Measurements from ENCODE around the gene ZNF827.

The ZNF827 gene

DNA sequence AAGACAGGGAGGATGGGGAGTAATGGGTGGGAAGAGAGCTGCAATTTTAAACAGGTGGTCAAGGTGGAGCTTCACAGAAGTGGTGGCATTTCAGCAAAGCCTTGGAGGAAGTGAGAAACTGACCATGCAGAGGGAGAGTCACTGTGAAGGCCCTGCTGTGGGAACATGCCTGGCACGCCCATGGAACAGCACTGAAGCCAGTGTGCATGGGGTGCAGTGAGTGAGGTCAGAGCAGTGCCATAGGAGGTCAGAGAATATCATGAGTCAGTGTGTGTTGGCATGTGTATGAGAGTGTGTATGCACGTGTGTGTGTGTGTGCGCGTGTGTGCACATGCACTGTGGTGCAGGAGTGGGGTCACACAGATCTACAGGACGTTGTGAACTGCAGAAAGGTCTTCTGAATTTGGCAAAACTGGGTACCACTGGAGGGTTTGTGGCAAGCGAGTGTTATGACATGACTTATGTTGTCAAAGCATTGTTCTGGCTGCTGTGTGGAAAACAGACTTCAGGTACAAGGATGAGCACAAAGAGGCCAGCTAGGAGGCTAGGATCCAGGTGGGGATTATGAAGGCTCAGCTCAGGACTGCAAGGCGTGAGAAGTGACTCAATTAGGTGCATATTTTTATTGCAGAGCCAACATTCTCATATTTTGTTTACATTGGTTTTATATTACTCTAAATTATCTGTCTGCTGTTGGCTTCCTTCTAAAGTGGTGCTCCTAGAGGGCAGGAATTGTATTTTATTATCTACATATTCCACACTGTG lies 34.0 kb downstream of the ZNF827 start:
- no peak overlapping the region for H3K27ac ChIP-seq
- peaks cover 25% of the 10 kb centered on the region for H3K36me3 ChIP-seq
- no peaks in the 10 kb centered on the region for H3K27me3 ChIP-seq (ENCODE audit: insufficient read depth, low read depth, severe bottlenecking)
- no peaks in the 10 kb centered on the region for H3K9me3 ChIP-seq (ENCODE audit: severe bottlenecking)
- TF ChIP-seq, protein P1, sequence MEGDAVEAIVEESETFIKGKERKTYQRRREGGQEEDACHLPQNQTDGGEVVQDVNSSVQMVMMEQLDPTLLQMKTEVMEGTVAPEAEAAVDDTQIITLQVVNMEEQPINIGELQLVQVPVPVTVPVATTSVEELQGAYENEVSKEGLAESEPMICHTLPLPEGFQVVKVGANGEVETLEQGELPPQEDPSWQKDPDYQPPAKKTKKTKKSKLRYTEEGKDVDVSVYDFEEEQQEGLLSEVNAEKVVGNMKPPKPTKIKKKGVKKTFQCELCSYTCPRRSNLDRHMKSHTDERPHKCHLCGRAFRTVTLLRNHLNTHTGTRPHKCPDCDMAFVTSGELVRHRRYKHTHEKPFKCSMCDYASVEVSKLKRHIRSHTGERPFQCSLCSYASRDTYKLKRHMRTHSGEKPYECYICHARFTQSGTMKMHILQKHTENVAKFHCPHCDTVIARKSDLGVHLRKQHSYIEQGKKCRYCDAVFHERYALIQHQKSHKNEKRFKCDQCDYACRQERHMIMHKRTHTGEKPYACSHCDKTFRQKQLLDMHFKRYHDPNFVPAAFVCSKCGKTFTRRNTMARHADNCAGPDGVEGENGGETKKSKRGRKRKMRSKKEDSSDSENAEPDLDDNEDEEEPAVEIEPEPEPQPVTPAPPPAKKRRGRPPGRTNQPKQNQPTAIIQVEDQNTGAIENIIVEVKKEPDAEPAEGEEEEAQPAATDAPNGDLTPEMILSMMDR (IDR thresholded peaks at IDR 0.05; ENCODE audit: low read depth, low read length), result no peak
- DNase-seq, result no peak
- H3K4me3 ChIP-seq (ENCODE audit: low read depth, low read length), result no peak overlapping the region

DNA sequence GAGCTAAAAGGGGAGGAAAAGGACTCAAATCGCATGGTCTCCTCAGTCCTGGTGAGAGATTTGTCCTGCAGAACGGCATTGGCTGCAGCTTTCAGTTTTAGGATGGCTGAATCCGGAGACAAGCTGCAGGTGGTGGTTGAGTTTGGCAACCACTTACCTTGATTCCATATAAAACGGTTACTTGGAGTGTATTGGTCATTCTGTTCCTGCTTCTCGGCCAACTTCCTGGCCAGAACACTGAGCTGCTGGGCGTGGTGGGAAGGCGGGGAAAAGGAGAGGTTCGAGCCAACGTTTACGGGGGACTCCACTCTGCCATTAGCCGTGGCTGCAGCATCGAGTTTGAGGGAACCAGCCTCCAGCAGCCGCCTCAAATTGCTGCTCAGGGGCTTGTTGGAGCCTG lies 36.1 kb downstream of the ZNF827 start:
- no peaks in the 10 kb centered on the region for H3K27me3 ChIP-seq (ENCODE audit: insufficient read depth, low read depth, severe bottlenecking)
- H3K9me3 ChIP-seq (ENCODE audit: severe bottlenecking), result no peaks in the 10 kb centered on the region
- H3K36me3 ChIP-seq, result peaks cover 25% of the 10 kb centered on the region
- no peak overlapping the region for H3K4me3 ChIP-seq (ENCODE audit: low read depth, low read length)
- TF ChIP-seq, protein P1 (IDR thresholded peaks at IDR 0.05; ENCODE audit: low read depth, low read length), result no peak
- H3K27ac ChIP-seq, result no peak overlapping the region
- no peak for DNase-seq

DNA sequence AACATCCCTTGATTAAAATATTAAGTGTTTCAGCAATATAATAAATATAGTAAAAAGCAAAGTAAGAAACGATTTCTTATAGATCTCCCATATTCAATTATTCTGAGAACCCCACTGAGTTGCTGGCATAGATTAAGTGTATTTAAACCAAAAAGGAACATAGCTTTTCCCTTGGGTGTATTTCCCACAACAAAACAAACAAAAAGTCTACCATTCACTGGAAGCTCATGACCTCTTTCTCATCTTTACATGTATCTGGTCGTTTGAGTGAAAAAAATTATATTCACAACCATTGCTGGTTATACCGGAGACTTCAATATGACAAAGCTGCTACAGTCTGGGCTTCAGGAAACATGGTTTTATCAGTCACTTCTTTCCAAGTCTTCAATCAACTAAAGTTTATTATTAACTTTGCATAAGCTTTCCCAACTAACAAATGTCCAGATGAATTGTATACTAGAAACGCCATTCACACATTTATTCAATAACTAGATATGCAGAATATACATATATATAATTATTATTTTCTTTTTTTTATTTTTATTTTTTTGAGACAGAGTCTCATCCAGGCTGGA lies 38.6 kb downstream of the ZNF827 start:
- Histone ChIP-seq H3K27ac (no peak overlapping the region), H3K36me3 (peaks cover 25% of the 10 kb centered on the region), H3K9me3 (ENCODE audit: severe bottlenecking) (no peaks in the 10 kb centered on the region), H3K27me3 (ENCODE audit: insufficient read depth, low read depth, severe bottlenecking) (no peaks in the 10 kb centered on the region), H3K4me3 (ENCODE audit: low read depth, low read length) (no peak overlapping the region)
- no peak for DNase-seq
- TF ChIP-seq, protein P1 (IDR thresholded peaks at IDR 0.05; ENCODE audit: low read depth, low read length), result no peak

DNA sequence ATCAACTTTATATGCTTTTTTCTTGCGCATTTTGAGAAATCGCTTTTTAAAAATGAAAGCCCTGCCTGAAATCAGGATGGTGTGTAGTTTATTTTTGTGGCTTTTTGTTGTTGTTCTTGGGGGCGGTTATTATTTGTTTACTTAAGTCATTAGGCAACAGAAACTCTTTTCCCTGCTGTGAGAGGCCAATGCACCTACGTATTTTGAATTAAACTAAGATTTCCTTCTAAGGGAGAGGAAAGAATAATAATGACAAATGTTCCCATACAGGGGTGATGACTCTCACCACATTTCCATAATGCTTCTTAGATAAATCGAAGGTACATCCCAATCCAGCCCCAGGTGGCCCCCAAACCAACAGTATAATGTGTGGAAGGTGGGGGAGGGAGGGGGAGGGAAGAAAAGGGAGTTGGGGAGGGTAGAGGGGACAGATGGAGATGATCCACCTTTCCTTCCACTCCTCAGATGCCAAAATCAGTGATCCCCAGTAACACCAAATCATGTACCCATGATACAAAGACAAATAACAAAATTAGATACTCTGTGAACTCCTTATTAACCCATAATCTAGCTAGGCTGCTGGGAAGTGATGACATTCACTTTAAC lies 39.6 kb downstream of the ZNF827 start:
- Histone ChIP-seq H3K9me3 (ENCODE audit: severe bottlenecking) (no peaks in the 10 kb centered on the region), H3K36me3 (peaks cover 25% of the 10 kb centered on the region)
- TF ChIP-seq, protein P1 (IDR thresholded peaks at IDR 0.05; ENCODE audit: low read depth, low read length), result no peak

DNA sequence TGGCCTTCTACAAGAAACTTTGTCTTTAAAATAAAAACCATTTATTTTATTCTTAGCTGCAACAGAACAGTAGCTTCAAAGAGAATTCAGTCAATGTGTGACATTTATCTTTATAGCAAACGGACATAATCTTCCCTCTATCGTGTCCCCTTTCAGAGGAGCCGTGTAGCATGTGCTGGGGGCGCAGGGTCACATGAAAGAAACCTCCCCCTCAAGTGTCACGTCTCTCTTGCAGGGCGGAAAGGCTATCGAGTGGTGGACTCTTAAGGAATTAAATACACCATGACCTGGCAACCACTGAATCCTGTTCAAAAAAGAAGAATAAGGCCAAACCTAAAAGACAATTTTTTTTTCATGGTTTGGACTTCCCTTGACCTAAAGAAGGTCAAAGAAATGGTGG lies 40.2 kb downstream of the ZNF827 start:
- Histone ChIP-seq H3K4me3 (ENCODE audit: low read depth, low read length) (no peak overlapping the region), H3K36me3 (peaks cover 25% of the 10 kb centered on the region), H3K9me3 (ENCODE audit: severe bottlenecking) (no peaks in the 10 kb centered on the region), H3K27me3 (ENCODE audit: insufficient read depth, low read depth, severe bottlenecking) (no peaks in the 10 kb centered on the region), H3K27ac (no peak overlapping the region)
- TF ChIP-seq, protein P1 (IDR thresholded peaks at IDR 0.05; ENCODE audit: low read depth, low read length), result no peak
- no peak for DNase-seq

More for the DNA sequence above, 39.6 kb downstream of the ZNF827 start:
- Histone ChIP-seq H3K27ac (no peak overlapping the region), H3K27me3 (ENCODE audit: insufficient read depth, low read depth, severe bottlenecking) (no peaks in the 10 kb centered on the region), H3K4me3 (ENCODE audit: low read depth, low read length) (no peak overlapping the region)
- no peak for DNase-seq

All from WERI-Rb-1 (cell line).